HepG2 (cell line): ENCODE measurements around the gene ARMC8. TPM values are rescaled to one million over a fixed set of nuclear protein-coding genes. Genes with fewer than 3 reads are reported as not detected.

Experiments
- CCDC6 ChIP-seq: sonication (generic); formaldehyde crosslinking; IDR thresholded peaks from 2 replicates; pipeline ENCODE4 v1.8.1; 2022; ENCODE audit warnings: mild to moderate bottlenecking, missing genetic modification reagents, moderate library complexity
- DNMT3B ChIP-seq: conservative IDR thresholded peaks from 2 replicates; pipeline ENCODE4 v1.6.1; 2016; ENCODE audit warnings: missing biosample characterization, control low read depth
- KAT2B ChIP-seq: fragments of 150-350 bp; IDR thresholded peaks from 2 replicates; pipeline ENCODE4 v1.6.1; 2014; ENCODE audit warnings: low read depth, low read length, borderline replicate concordance
- KLF12 ChIP-seq: sonication (generic); formaldehyde crosslinking; IDR thresholded peaks from 2 replicates; pipeline ENCODE4 v1.4.0; 2020; ENCODE audit warnings: missing genetic modification reagents, borderline replicate concordance
- MEIS1 ChIP-seq: sonication (generic); formaldehyde crosslinking; IDR thresholded peaks from 2 replicates; pipeline ENCODE4 v1.9.0; 2021; ENCODE audit warnings: mild to moderate bottlenecking, missing genetic modification reagents, moderate library complexity, borderline replicate concordance
- MIER3 ChIP-seq: IDR thresholded peaks from 2 replicates; pipeline ENCODE4 v1.6.1; 2016; ENCODE audit warnings: missing compliant biosample characterization, borderline replicate concordance
- NAIF1 ChIP-seq: sonication (generic); formaldehyde crosslinking; IDR thresholded peaks from 2 replicates; pipeline ENCODE4 v1.5.0; 2020; ENCODE audit warnings: mild to moderate bottlenecking, missing genetic modification reagents, borderline replicate concordance
- PRMT3 ChIP-seq: sonication (generic); formaldehyde crosslinking; IDR thresholded peaks from 2 replicates; pipeline ENCODE4 v1.8.1; 2022; ENCODE audit warnings: low read depth, mild to moderate bottlenecking, moderate library complexity, missing genetic modification reagents, borderline replicate concordance
- PRPF4 ChIP-seq: fragments of 200-400 bp; formaldehyde crosslinking; IDR thresholded peaks from 2 replicates; pipeline ENCODE4 v1.6.1; 2016; ENCODE audit warnings: low read length, low read depth; ENCODE audit not compliant: poor library complexity, severe bottlenecking
- SRSF4 ChIP-seq: fragments of 200-400 bp; formaldehyde crosslinking; IDR thresholded peaks from one replicate; pipeline ENCODE4 v1.6.1; 2018; ENCODE audit warnings: mild to moderate bottlenecking, low read depth, low read length, moderate library complexity; ENCODE audit not compliant: poor library complexity, severe bottlenecking
- SRY ChIP-seq: sonication (generic); formaldehyde crosslinking; IDR thresholded peaks from 2 replicates; pipeline ENCODE4 v1.8.0; 2022; ENCODE audit warnings: mild to moderate bottlenecking, missing genetic modification reagents
- ZMAT3 ChIP-seq: sonication (generic); formaldehyde crosslinking; conservative IDR thresholded peaks from 2 replicates; pipeline ENCODE4 v1.7.0; 2021; ENCODE audit warnings: missing genetic modification reagents
- ZNF17 ChIP-seq: sonication (generic); formaldehyde crosslinking; IDR thresholded peaks from 2 replicates; pipeline ENCODE4 v1.5.0; 2020; ENCODE audit warnings: mild to moderate bottlenecking, missing genetic modification reagents
- ZNF207 ChIP-seq: fragments of 450-650 bp; IDR thresholded peaks from 2 replicates; pipeline ENCODE4 v1.6.1; 2016; ENCODE audit warnings: antibody characterized with exemption, borderline replicate concordance
- ZNF343 ChIP-seq: sonication (generic); formaldehyde crosslinking; IDR thresholded peaks from 2 replicates; pipeline ENCODE4 v1.4.0; 2020; ENCODE audit warnings: mild to moderate bottlenecking, missing genetic modification reagents
- ZNF432 ChIP-seq: sonication (generic); formaldehyde crosslinking; IDR thresholded peaks from 2 replicates; pipeline ENCODE4 v1.5.0; 2020; ENCODE audit warnings: missing genetic modification reagents, mild to moderate bottlenecking, borderline replicate concordance
- ZNF446 ChIP-seq: sonication (generic); formaldehyde crosslinking; IDR thresholded peaks from 2 replicates; pipeline ENCODE4 v1.5.0; 2020; ENCODE audit warnings: mild to moderate bottlenecking, missing genetic modification reagents
- ZNF468 ChIP-seq: sonication (generic); formaldehyde crosslinking; IDR thresholded peaks from 2 replicates; pipeline ENCODE4 v1.8.0; 2022; ENCODE audit warnings: mild to moderate bottlenecking, moderate library complexity, missing genetic modification reagents
- ZNF577 ChIP-seq: sonication (generic); formaldehyde crosslinking; IDR thresholded peaks from 2 replicates; pipeline ENCODE4 v1.4.0; 2020; ENCODE audit warnings: mild to moderate bottlenecking, low read depth, missing genetic modification reagents, borderline replicate concordance
- ZNF710 ChIP-seq: sonication (generic); formaldehyde crosslinking; IDR thresholded peaks from 2 replicates; pipeline ENCODE4 v1.5.0; 2020; ENCODE audit warnings: mild to moderate bottlenecking, missing genetic modification reagents, borderline replicate concordance
- ZNF878 ChIP-seq: sonication (generic); formaldehyde crosslinking; IDR thresholded peaks from 2 replicates; pipeline ENCODE4 v1.8.1; 2023; ENCODE audit warnings: mild to moderate bottlenecking, missing genetic modification reagents, moderate library complexity
- ZSCAN20 ChIP-seq: sonication (generic); formaldehyde crosslinking; IDR thresholded peaks from 2 replicates; pipeline ENCODE4 v1.4.0; 2020; ENCODE audit warnings: missing genetic modification reagents, mild to moderate bottlenecking, borderline replicate concordance
- polyA plus RNA-seq, 8 experiments: library from polyadenylated mRNA; depleted of rRNA in 3 of 8; stranded (reverse) in 7 of 8; unstranded in 1 of 8; fragments of >200 nt; fragmentation: Illumina TruSeq in 4 of 8; extraction: Trizol in 4 of 8; gene quantifications; 2 replicates each; pipeline versions ENCODE4 v1.2.1 to v1.2.3, GENCODE V29; 2011 to 2016; ENCODE audit warnings: low read depth in 4 of 8, missing spikeins in 1 of 8, mixed read lengths in 1 of 8; ENCODE audit not compliant: insufficient read depth in 1 of 8
- total RNA-seq, 5 experiments: library from RNA; depleted of rRNA; stranded (reverse); fragments of >200 nt; fragmentation: Illumina TruSeq; extraction: Trizol; gene quantifications; 2 replicates each; pipeline ENCODE4 v1.2.3, GENCODE V29; 2016; ENCODE audit warnings: low read depth in 1 of 5
- TF ChIP-seq, protein P1 (sequence below): sonication (generic); formaldehyde crosslinking; IDR thresholded peaks from 2 replicates; pipeline ENCODE4 v1.4.0; 2020; ENCODE audit warnings: missing genetic modification reagents
- TF ChIP-seq, protein P2 (sequence below): sonication (generic); formaldehyde crosslinking; IDR thresholded peaks from 2 replicates; pipeline ENCODE4 v1.5.0; 2020; ENCODE audit warnings: missing genetic modification reagents, mild to moderate bottlenecking, borderline replicate concordance
- TF ChIP-seq, protein P3 (sequence below): sonication (generic); formaldehyde crosslinking; IDR thresholded peaks from 2 replicates; pipeline ENCODE4 v1.4.0; 2020; ENCODE audit warnings: missing genetic modification reagents

The ARMC8 gene
- total and polyA plus RNA-seq, 2 of the 13 experiments (the other 11 are each of a cell fraction or from before 2014, with no cell fraction given) = 38.9 to 55.3 TPM

DNA sequence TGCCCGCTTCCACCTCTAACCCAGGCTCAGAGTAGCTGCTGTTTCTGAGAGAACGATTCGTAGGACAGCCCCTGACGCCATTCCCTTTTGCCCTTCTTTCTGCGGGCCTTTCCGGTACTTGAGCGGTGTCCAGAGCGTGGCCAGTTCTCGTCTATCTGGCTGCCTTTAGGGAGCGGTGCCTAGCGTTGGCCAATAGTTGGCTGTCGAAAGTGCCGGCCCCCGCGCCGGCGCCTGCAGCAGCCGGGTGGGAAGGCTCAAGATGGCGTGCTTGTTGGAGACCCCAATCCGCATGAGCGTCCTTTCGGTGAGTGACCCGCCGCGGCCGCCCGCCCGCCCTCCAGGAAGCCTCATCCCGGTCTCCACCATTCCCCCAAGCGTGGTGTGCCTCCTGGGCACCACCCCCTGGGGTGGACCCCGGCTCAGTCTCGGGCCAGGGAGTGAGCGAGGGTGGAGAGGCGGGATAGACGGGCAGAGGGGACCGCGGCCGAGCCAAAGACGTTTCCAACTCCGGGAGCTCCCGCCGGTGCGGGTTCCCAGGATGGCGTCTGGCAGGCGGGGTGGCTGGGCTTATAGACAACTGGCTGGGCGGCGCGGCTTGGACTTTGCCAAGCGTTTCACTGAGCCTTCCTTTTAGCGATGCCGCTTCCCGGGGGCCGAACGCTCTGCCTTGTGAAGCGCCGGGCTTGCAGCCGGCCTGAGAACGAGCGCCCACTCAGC lies at the start of gene ARMC8 (continued):
- TF ChIP-seq KLF12 (CRISPR knock-in tag) (peak; percentile 73; the same call in 1 of the 2 replicates), PRMT3 (no peak), DNMT3B (CRISPR knock-in tag) (no peak), ZNF468 (CRISPR knock-in tag) (no peak), ZNF343 (CRISPR knock-in tag) (peak; percentile 84), ZNF207 (no peak), ZNF878 (CRISPR knock-in tag) (no peak), KAT2B (no peak), PRPF4 (no peak), ZMAT3 (CRISPR knock-in tag) (0 out of 2 replicates have a peak, but pooled peaks have one; percentile 31), CCDC6 (CRISPR knock-in tag) (no peak), SRY (CRISPR knock-in tag) (peak; percentile 25; the same call in 1 of the 2 replicates), ZNF17 (CRISPR knock-in tag) (no peak), SRSF4 (no peak), ZNF446 (CRISPR knock-in tag) (peak; percentile 58), ZNF710 (CRISPR knock-in tag) (no peak), ZNF577 (CRISPR knock-in tag) (no peak), MIER3 (CRISPR knock-in tag) (peak; percentile 23; the same call in 1 of the 2 replicates), ZNF432 (CRISPR knock-in tag) (no peak), ZSCAN20 (peak; percentile 69; the same call in 1 of the 2 replicates), MEIS1 (peak; percentile 69; the same call in 1 of the 2 replicates), NAIF1 (CRISPR knock-in tag) (peak; percentile 91)
- TF ChIP-seq, protein P1, sequence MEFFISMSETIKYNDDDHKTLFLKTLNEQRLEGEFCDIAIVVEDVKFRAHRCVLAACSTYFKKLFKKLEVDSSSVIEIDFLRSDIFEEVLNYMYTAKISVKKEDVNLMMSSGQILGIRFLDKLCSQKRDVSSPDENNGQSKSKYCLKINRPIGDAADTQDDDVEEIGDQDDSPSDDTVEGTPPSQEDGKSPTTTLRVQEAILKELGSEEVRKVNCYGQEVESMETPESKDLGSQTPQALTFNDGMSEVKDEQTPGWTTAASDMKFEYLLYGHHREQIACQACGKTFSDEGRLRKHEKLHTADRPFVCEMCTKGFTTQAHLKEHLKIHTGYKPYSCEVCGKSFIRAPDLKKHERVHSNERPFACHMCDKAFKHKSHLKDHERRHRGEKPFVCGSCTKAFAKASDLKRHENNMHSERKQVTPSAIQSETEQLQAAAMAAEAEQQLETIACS (CRISPR knock-in tag) = no peak
- TF ChIP-seq, protein P2, sequence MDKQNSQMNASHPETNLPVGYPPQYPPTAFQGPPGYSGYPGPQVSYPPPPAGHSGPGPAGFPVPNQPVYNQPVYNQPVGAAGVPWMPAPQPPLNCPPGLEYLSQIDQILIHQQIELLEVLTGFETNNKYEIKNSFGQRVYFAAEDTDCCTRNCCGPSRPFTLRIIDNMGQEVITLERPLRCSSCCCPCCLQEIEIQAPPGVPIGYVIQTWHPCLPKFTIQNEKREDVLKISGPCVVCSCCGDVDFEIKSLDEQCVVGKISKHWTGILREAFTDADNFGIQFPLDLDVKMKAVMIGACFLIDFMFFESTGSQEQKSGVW = no peak
- TF ChIP-seq, protein P3, sequence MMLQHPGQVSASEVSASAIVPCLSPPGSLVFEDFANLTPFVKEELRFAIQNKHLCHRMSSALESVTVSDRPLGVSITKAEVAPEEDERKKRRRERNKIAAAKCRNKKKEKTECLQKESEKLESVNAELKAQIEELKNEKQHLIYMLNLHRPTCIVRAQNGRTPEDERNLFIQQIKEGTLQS (CRISPR knock-in tag) = peak; percentile 11; the same call in 1 of the 2 replicates
